ENCODE measurements around the gene ZNF182.
"Not testable (repeated sequence)": the region's sequence is repeated elsewhere in the genome, so short reads cannot be mapped to it uniquely, and the experiment has no call there.

Gene ZNF182

GRCh38 chrX:47992669-47993068 is 11.1 kb downstream of the ZNF182 start:
- DNase-seq: no peak

- DNase-seq: no peak
Observed at GRCh38 chrX:47992095-47992380, 11.8 kb downstream of the ZNF182 start.

- DNase-seq: peak in 1 of 2 experiments; percentile 8
Observed at GRCh38 chrX:47991263-47992094, 12.3 kb downstream of the ZNF182 start.

GRCh38 chrX:47976254-47977151 is 27.3 kb downstream of the ZNF182 start:
- no peak for DNase-seq

GRCh38 chrX:47973235-47973634 is 30.6 kb downstream of the ZNF182 start:
- DNase-seq: no peak

GRCh38 chrX:47965526-47965925 is 38.3 kb downstream of the ZNF182 start:
- DNase-seq: not testable (repeated sequence)

GRCh38 chrX:47961830-47962229 is 42.0 kb downstream of the ZNF182 start:
- not testable (repeated sequence) for DNase-seq

- DNase-seq: peak; percentile 16 to 25
Observed at GRCh38 chrX:47960406-47960805, 43.4 kb downstream of the ZNF182 start.

- peak; percentile 0 to 21 for DNase-seq
Observed at GRCh38 chrX:47958761-47959342, 44.9 kb downstream of the ZNF182 start.

- not testable (repeated sequence) for DNase-seq
Observed at GRCh38 chrX:47958206-47958605, 45.6 kb downstream of the ZNF182 start.

GRCh38 chrX:47956016-47956415 is 47.8 kb downstream of the ZNF182 start:
- DNase-seq: no peak

- DNase-seq: not testable (repeated sequence)
Observed at GRCh38 chrX:47955295-47955694, 48.5 kb downstream of the ZNF182 start.

- DNase-seq: no peak
Observed at GRCh38 chrX:47941423-47941822, 62.4 kb downstream of the ZNF182 start.

GRCh38 chrX:47940448-47940847 is 63.3 kb downstream of the ZNF182 start:
- DNase-seq: no peak

GRCh38 chrX:47936940-47937317 is 66.9 kb downstream of the ZNF182 start:
- no peak for DNase-seq

GRCh38 chrX:47936224-47936939 is 67.4 kb downstream of the ZNF182 start:
- DNase-seq: no peak

- DNase-seq: no peak
Observed at GRCh38 chrX:47933946-47934345, 69.8 kb downstream of the ZNF182 start.

GRCh38 chrX:47931970-47932369 is 71.8 kb downstream of the ZNF182 start:
- not testable (repeated sequence) for DNase-seq

GRCh38 chrX:47927212-47927611 is 76.6 kb downstream of the ZNF182 start:
- no peak for DNase-seq

Data from AML-193 (cell line).